IMR-90 (cell line): ENCODE measurements around the gene PDS5A. TPM values are rescaled to one million over a fixed set of nuclear protein-coding genes. Genes with fewer than 3 reads are reported as not detected.

Experiments used
- ATAC-seq: fragments of 200-7000 bp; cut with Tn5 transposase; 2 replicates; pipeline ENCODE4 v1.9.1; 2020; ENCODE audit warnings: low read depth, mild to moderate bottlenecking, moderate library complexity
- BruUV-seq: library from RNA; stranded (reverse); fragments of 400-500 nt; replicated peaks from 2 replicates; lab custom pipeline; 2021; lab: Mats Ljungman, UMichigan
- CTCF ChIA-PET: fragments of 300-600 bp; formaldehyde crosslinking; extraction: SDS; loops from one replicate; lab custom pipeline; 2021; ENCODE audit warnings: antibody characterized with exemption; lab: Yijun Ruan, JAX
- POLR2A ChIA-PET: fragments of 300-600 bp; sonication (Branson Sonifier 250); formaldehyde crosslinking; loops from one replicate; lab custom pipeline; 2022; ENCODE audit warnings: antibody characterized with exemption; ENCODE audit not compliant: unreplicated experiment; lab: Charles Lee
- DNase-seq: peaks from one replicate; pipeline ENCODE4 v3.0.0; 2013
- H2AFZ ChIP-seq: replicated peaks from 2 replicates; pipeline ENCODE3; 2013; ENCODE audit warnings: low read length, mild to moderate bottlenecking; ENCODE audit not compliant: poor library complexity
- H2AK5ac ChIP-seq: 2 replicates; pipeline ENCODE4 v1.6.1; 2013; ENCODE audit warnings: low read depth, low read length, inconsistent platforms
- H2AK9ac ChIP-seq: replicated peaks from 2 replicates; pipeline ENCODE3; 2013; ENCODE audit warnings: mild to moderate bottlenecking, low read depth, low read length, moderate library complexity; ENCODE audit not compliant: poor library complexity
- H2BK120ac ChIP-seq: 2 replicates; pipeline ENCODE4 v1.6.1; 2013; ENCODE audit warnings: low read depth, low read length, inconsistent platforms
- H2BK15ac ChIP-seq: 3 replicates; pipeline ENCODE4 v1.6.1; 2013; ENCODE audit warnings: low read depth, low read length, inconsistent platforms
- H2BK20ac ChIP-seq: 2 replicates; pipeline ENCODE4 v1.6.1; 2013; ENCODE audit warnings: low read depth, mild to moderate bottlenecking, inconsistent platforms, low read length, moderate library complexity
- H2BK5ac ChIP-seq: 2 replicates; pipeline ENCODE4 v1.6.1; 2013; ENCODE audit warnings: mild to moderate bottlenecking, low read depth, low read length, inconsistent platforms; ENCODE audit not compliant: poor library complexity, severe bottlenecking
- H3K14ac ChIP-seq: replicated peaks from 2 replicates; pipeline ENCODE4 v1.6.1; 2013; ENCODE audit warnings: low read depth, low read length, inconsistent platforms
- H3K18ac ChIP-seq: 2 replicates; pipeline ENCODE4 v1.6.1; 2013; ENCODE audit warnings: low read depth, low read length, control low read depth
- H3K23ac ChIP-seq: 2 replicates; pipeline ENCODE4 v1.6.1; 2013; ENCODE audit warnings: low read depth, low read length, inconsistent platforms
- H3K27ac ChIP-seq: 2 replicates; pipeline ENCODE4 v1.5.1; 2013; ENCODE audit warnings: mild to moderate bottlenecking, control low read depth, low read length; ENCODE audit not compliant: insufficient read depth
- H3K27me3 ChIP-seq: 2 replicates; pipeline ENCODE4 v1.6.1; 2013; ENCODE audit warnings: low read length; ENCODE audit not compliant: control insufficient read depth, insufficient read depth
- H3K36me3 ChIP-seq: 2 replicates; pipeline ENCODE4 v1.6.1; 2013; ENCODE audit warnings: low read length, mixed read lengths; ENCODE audit not compliant: control insufficient read depth, insufficient read depth
- H3K4ac ChIP-seq: 2 replicates; pipeline ENCODE4 v1.6.1; 2013; ENCODE audit warnings: low read depth, low read length, inconsistent platforms
- H3K4me1 ChIP-seq: 2 replicates; pipeline ENCODE4 v1.6.1; 2013; ENCODE audit warnings: low read length, mixed read lengths; ENCODE audit not compliant: control insufficient read depth, insufficient read depth
- H3K4me2 ChIP-seq: 2 replicates; pipeline ENCODE4 v1.6.1; 2013; ENCODE audit warnings: low read depth, mild to moderate bottlenecking, control low read depth, low read length, moderate library complexity
- H3K4me3 ChIP-seq: 2 replicates; pipeline ENCODE4 v1.5.1; 2013; ENCODE audit warnings: low read depth, mild to moderate bottlenecking, control low read depth, low read length, moderate library complexity; ENCODE audit not compliant: insufficient read depth
- H3K56ac ChIP-seq: 2 replicates; pipeline ENCODE4 v1.6.1; 2013; ENCODE audit warnings: low read length, inconsistent platforms; ENCODE audit not compliant: insufficient read depth; ENCODE audit errors: extremely low read depth
- H3K79me1 ChIP-seq, 2 experiments: 2 replicates each; pipeline ENCODE4 v1.6.1; 2013; ENCODE audit warnings: low read length in 2 of 2, inconsistent platforms in 1 of 2, low read depth in 1 of 2
- H3K9ac ChIP-seq: 2 replicates; pipeline ENCODE4 v1.6.1; 2013; ENCODE audit warnings: low read depth, low read length, control low read depth
- H3K9me1 ChIP-seq: 2 replicates; pipeline ENCODE4 v1.6.1; 2013; ENCODE audit warnings: low read length, inconsistent platforms; ENCODE audit not compliant: insufficient read depth
- H3K9me3 ChIP-seq: 2 replicates; pipeline ENCODE4 v1.6.1; 2013; ENCODE audit warnings: low read length; ENCODE audit not compliant: control insufficient read depth, insufficient read depth
- H4K20me1 ChIP-seq: 2 replicates; pipeline ENCODE4 v1.6.1; 2013; ENCODE audit warnings: low read length, inconsistent platforms; ENCODE audit not compliant: insufficient read depth
- H4K5ac ChIP-seq: 2 replicates; pipeline ENCODE4 v1.6.1; 2013; ENCODE audit warnings: mild to moderate bottlenecking, low read depth, low read length, control low read depth
- H4K8ac ChIP-seq, 2 experiments: 2 replicates each; pipeline ENCODE4 v1.6.1; 2013; ENCODE audit warnings: low read depth in 2 of 2, low read length in 2 of 2, control low read depth in 1 of 2, inconsistent platforms in 1 of 2
- H4K91ac ChIP-seq: 2 replicates; pipeline ENCODE4 v1.6.1; 2013; ENCODE audit warnings: low read depth, low read length, inconsistent platforms; ENCODE audit not compliant: insufficient read depth
- BHLHE40 ChIP-seq: fragments of 150-350 bp; IDR thresholded peaks from 2 replicates; pipeline ENCODE4 v1.6.1; 2016; ENCODE audit warnings: mild to moderate bottlenecking, low read depth, low read length
- CEBPB ChIP-seq: IDR thresholded peaks from 2 replicates; pipeline ENCODE4 v1.6.1; 2012; ENCODE audit warnings: low read depth, low read length, improper control_type of control experiment
- CHD1 ChIP-seq: IDR thresholded peaks from 2 replicates; pipeline ENCODE4 v1.6.1; 2012; ENCODE audit warnings: low read depth, low read length, improper control_type of control experiment
- ELK1 ChIP-seq: fragments of 150-350 bp; IDR thresholded peaks from 2 replicates; pipeline ENCODE4 v1.6.1; 2016; ENCODE audit warnings: low read depth, mild to moderate bottlenecking, low read length, moderate library complexity, borderline replicate concordance
- FOS ChIP-seq: fragments of 150-350 bp; IDR thresholded peaks from 2 replicates; pipeline ENCODE4 v1.6.1; 2016; ENCODE audit warnings: low read depth, low read length
- MAFK ChIP-seq: IDR thresholded peaks from 2 replicates; pipeline ENCODE4 v1.6.1; 2012; ENCODE audit warnings: low read depth, low read length, improper control_type of control experiment
- MAZ ChIP-seq: IDR thresholded peaks from 2 replicates; pipeline ENCODE4 v1.6.1; 2012; ENCODE audit warnings: low read depth, mild to moderate bottlenecking, low read length, improper control_type of control experiment, moderate library complexity, borderline replicate concordance
- RAD21 ChIP-seq: IDR thresholded peaks from 2 replicates; pipeline ENCODE4 v1.6.1; 2012; ENCODE audit warnings: low read length, improper control_type of control experiment
- RCOR1 ChIP-seq: IDR thresholded peaks from 2 replicates; pipeline ENCODE4 v1.6.1; 2012; ENCODE audit warnings: mild to moderate bottlenecking, low read length, improper control_type of control experiment; ENCODE audit not compliant: insufficient replicate concordance
- SMC3 ChIP-seq: fragments of 150-350 bp; IDR thresholded peaks from 2 replicates; pipeline ENCODE4 v1.6.1; 2016; ENCODE audit warnings: low read depth, mild to moderate bottlenecking, antibody characterized with exemption, low read length, moderate library complexity
- USF2 ChIP-seq: fragments of 150-350 bp; IDR thresholded peaks from 2 replicates; pipeline ENCODE4 v1.6.1; 2017; ENCODE audit warnings: mild to moderate bottlenecking, antibody characterized with exemption, low read length, low read depth
- WGBS, 2 experiments: methylation state at CpG; one replicate each; pipeline versions ENCODE4 v1.1.5 to v1.1.7; 2013; ENCODE audit warnings: missing lambda C conversion rate in 2 of 2; ENCODE audit not compliant: insufficient read length in 1 of 2; ENCODE audit errors: extremely low coverage in 2 of 2; 5-methylcytosine and 5-hydroxymethylcytosine counted together
- dilution Hi-C: fragments of 300-500 bp; cut with HindIII; formaldehyde crosslinking; loops from one replicate; pipeline ENCODE4 v1.14.3; 2018; ENCODE audit warnings: low sequenced_read_pairs; ENCODE audit not compliant: unreplicated experiment
- in situ Hi-C: fragments of 300-500 bp; cut with MboI; formaldehyde crosslinking; loops from 3 replicates; pipeline ENCODE4 v1.14.3; 2019; ENCODE audit warnings: low sequenced_read_pairs, inconsistent platforms, mixed read lengths
- intact Hi-C: fragments of 100-400 bp; cut with micrococcal nuclease; formaldehyde crosslinking; loops from 2 replicates; pipeline ENCODE4 v1.10.0; 2022
- polyA plus RNA-seq, 3 experiments: library from polyadenylated mRNA; depleted of rRNA; stranded (reverse); fragments of >200 nt; gene quantifications; 2 replicates each; pipeline ENCODE4 v1.2.3, GENCODE V29; 2012; ENCODE audit warnings: low replicate concordance in 1 of 3
- total RNA-seq: library from RNA; depleted of rRNA; stranded (reverse); fragments of >200 nt; gene quantifications from 2 replicates; pipeline ENCODE4 v1.2.3, GENCODE V29; 2012
- TF ChIP-seq, protein P1 (sequence below): conservative IDR thresholded peaks from 2 replicates; pipeline ENCODE4 v1.5.1; 2012; ENCODE audit warnings: mild to moderate bottlenecking, low read depth, low read length, improper control_type of control experiment

The PDS5A gene
- total and polyA plus RNA-seq, 2 of the 4 experiments (the other 2 are of a cell fraction), result 16.3 to 33.5 TPM

- no peak overlapping the region for H2AK5ac ChIP-seq
- H3K18ac ChIP-seq, result no peak overlapping the region
- no peak overlapping the region for H2BK5ac ChIP-seq
- no peaks in the 10 kb centered on the region for H4K20me1 ChIP-seq
- TF ChIP-seq MAZ, result no peak
- TF ChIP-seq RCOR1, result no peak
- TF ChIP-seq RAD21, result no peak
- no peak for TF ChIP-seq ELK1
- TF ChIP-seq, protein P1, sequence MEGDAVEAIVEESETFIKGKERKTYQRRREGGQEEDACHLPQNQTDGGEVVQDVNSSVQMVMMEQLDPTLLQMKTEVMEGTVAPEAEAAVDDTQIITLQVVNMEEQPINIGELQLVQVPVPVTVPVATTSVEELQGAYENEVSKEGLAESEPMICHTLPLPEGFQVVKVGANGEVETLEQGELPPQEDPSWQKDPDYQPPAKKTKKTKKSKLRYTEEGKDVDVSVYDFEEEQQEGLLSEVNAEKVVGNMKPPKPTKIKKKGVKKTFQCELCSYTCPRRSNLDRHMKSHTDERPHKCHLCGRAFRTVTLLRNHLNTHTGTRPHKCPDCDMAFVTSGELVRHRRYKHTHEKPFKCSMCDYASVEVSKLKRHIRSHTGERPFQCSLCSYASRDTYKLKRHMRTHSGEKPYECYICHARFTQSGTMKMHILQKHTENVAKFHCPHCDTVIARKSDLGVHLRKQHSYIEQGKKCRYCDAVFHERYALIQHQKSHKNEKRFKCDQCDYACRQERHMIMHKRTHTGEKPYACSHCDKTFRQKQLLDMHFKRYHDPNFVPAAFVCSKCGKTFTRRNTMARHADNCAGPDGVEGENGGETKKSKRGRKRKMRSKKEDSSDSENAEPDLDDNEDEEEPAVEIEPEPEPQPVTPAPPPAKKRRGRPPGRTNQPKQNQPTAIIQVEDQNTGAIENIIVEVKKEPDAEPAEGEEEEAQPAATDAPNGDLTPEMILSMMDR, result no peak
- no peak for TF ChIP-seq CEBPB
- TF ChIP-seq FOS, result no peak
- TF ChIP-seq USF2, result no peak
- no peak for TF ChIP-seq BHLHE40
- TF ChIP-seq CHD1, result no peak
- no peak for TF ChIP-seq MAFK
- no peak for TF ChIP-seq SMC3
- no peak for ATAC-seq
- dilution Hi-C loops (no loop called here), in situ Hi-C loops (no loop called here), intact Hi-C loops (no loop called here)
- H3K4ac ChIP-seq, result no peak overlapping the region
- no peak overlapping the region for H4K91ac ChIP-seq
- H3K36me3 ChIP-seq, result peaks cover 34% of the 10 kb centered on the region
- no peak overlapping the region for H2AK9ac ChIP-seq
- no peak overlapping the region for H3K56ac ChIP-seq
- no peak overlapping the region for H4K8ac ChIP-seq
- H3K4me1 ChIP-seq, result no peaks in the 10 kb centered on the region
- no peak overlapping the region for H3K14ac ChIP-seq
- no CpG with 5 or more reads among the region's 3 CpGs for WGBS, 2 experiments
- no peak overlapping the region for H2AFZ ChIP-seq
- H2BK20ac ChIP-seq, result no peak overlapping the region
- no peak overlapping the region for H3K4me3 ChIP-seq
- DNase-seq, result no peak
- no peak overlapping the region for H4K5ac ChIP-seq
- no peak overlapping the region for H3K4me2 ChIP-seq
- peaks cover 3% of the 10 kb centered on the region; the same call in 1 of the 2 replicates for H3K9me1 ChIP-seq
- no peak overlapping the region for H2BK15ac ChIP-seq
- no peak overlapping the region for H3K23ac ChIP-seq
- no peak overlapping the region for H3K9ac ChIP-seq
- BruUV-seq, result no TSS peak
- CTCF ChIA-PET, result interaction anchor here (0.6 to 0.7 kb wide), 2 partner anchors 14 to 40 kb away, joined by 3 to 6 read pairs; no protein-coding TSS in a partner anchor
- H2BK120ac ChIP-seq, result no peak overlapping the region
- H3K27me3 ChIP-seq, result no peaks in the 10 kb centered on the region
- POLR2A ChIA-PET, result no interaction called here
- H3K27ac ChIP-seq, result no peak overlapping the region
- peaks cover 0 to 8% of the 10 kb centered on the region in 2 experiments; a peak in 2 of 4 replicates for H3K79me1 ChIP-seq
- no peaks in the 10 kb centered on the region for H3K9me3 ChIP-seq
These were observed 112.4 kb downstream of the PDS5A start for GRCh38 chr4:39865280-39865679.
